ENCODE measurements around the gene SCARF2. TPM values are rescaled to one million over a fixed set of nuclear protein-coding genes. Genes with fewer than 3 reads are reported as not detected.
"Not testable (repeated sequence)": the region's sequence is repeated elsewhere in the genome, so short reads cannot be mapped to it uniquely, and the experiment has no call there.

Gene SCARF2
- total RNA-seq, 6 experiments from 2014 or later: 65.1 to 92.3 (median 68.9) TPM

GRCh38 chr22:20456722-20457076, 19.1 kb upstream of the SCARF2 start:
- H3K9me3 Mint-ChIP-seq: no peaks in the 10 kb centered on the region
- DNase-seq: no peak
- peaks cover 7% of the 10 kb centered on the region for H3K36me3 Mint-ChIP-seq (ENCODE audit: low read depth)
- peak overlapping the region; percentile 56 for H3K27ac Mint-ChIP-seq
- TF ChIP-seq CTCF (IDR thresholded peaks at IDR 0.05): no peak
- H3K27me3 Mint-ChIP-seq (ENCODE audit: insufficient read depth): peaks cover 1% of the 10 kb centered on the region
- H3K4me1 Mint-ChIP-seq (ENCODE audit: low read depth): peaks cover 15% of the 10 kb centered on the region
- H3K4me3 Mint-ChIP-seq: no peak overlapping the region

GRCh38 chr22:20456064-20456721, 18.6 kb upstream of the SCARF2 start:
- Mint-ChIP-seq H3K27me3 (ENCODE audit: insufficient read depth) (peaks cover 1% of the 10 kb centered on the region), H3K4me1 (ENCODE audit: low read depth) (peaks cover 15% of the 10 kb centered on the region), H3K4me3 (no peak overlapping the region), H3K36me3 (ENCODE audit: low read depth) (peaks cover 11% of the 10 kb centered on the region), H3K27ac (peak overlapping the region; percentile 56), H3K9me3 (no peaks in the 10 kb centered on the region)
- DNase-seq: peak; percentile 70
- TF ChIP-seq CTCF (IDR thresholded peaks at IDR 0.05): peak; percentile 90

GRCh38 chr22:20455709-20456063, 18.1 kb upstream of the SCARF2 start:
- Mint-ChIP-seq H3K27ac (no peak overlapping the region), H3K9me3 (no peaks in the 10 kb centered on the region), H3K4me1 (ENCODE audit: low read depth) (peaks cover 15% of the 10 kb centered on the region), H3K4me3 (no peak overlapping the region), H3K27me3 (ENCODE audit: insufficient read depth) (peaks cover 1% of the 10 kb centered on the region), H3K36me3 (ENCODE audit: low read depth) (peaks cover 17% of the 10 kb centered on the region)
- no peak for DNase-seq
- no peak for TF ChIP-seq CTCF (IDR thresholded peaks at IDR 0.05)

GRCh38 chr22:20453222-20453621, 15.6 kb upstream of the SCARF2 start:
- H3K4me3 Mint-ChIP-seq: no peak overlapping the region
- H3K27ac Mint-ChIP-seq: no peak overlapping the region
- no peaks in the 10 kb centered on the region for H3K9me3 Mint-ChIP-seq
- H3K36me3 Mint-ChIP-seq (ENCODE audit: low read depth): peaks cover 31% of the 10 kb centered on the region
- DNase-seq: no peak
- peaks cover 19% of the 10 kb centered on the region for H3K4me1 Mint-ChIP-seq (ENCODE audit: low read depth)
- peaks cover 1% of the 10 kb centered on the region; the same call in 1 of the 2 replicates for H3K27me3 Mint-ChIP-seq (ENCODE audit: insufficient read depth)
- no peak for TF ChIP-seq CTCF (IDR thresholded peaks at IDR 0.05)

- Mint-ChIP-seq H3K36me3 (ENCODE audit: low read depth) (peaks cover 31% of the 10 kb centered on the region), H3K9me3 (no peaks in the 10 kb centered on the region), H3K27ac (no peak overlapping the region), H3K27me3 (ENCODE audit: insufficient read depth) (peaks cover 1% of the 10 kb centered on the region; the same call in 1 of the 2 replicates), H3K4me3 (no peak overlapping the region), H3K4me1 (ENCODE audit: low read depth) (peaks cover 19% of the 10 kb centered on the region)
- no peak for TF ChIP-seq CTCF (IDR thresholded peaks at IDR 0.05)
- no peak for DNase-seq
These were observed 14.3 kb upstream of the SCARF2 start for GRCh38 chr22:20451920-20452319.

GRCh38 chr22:20451129-20451778, 13.6 kb upstream of the SCARF2 start:
- H3K4me3 Mint-ChIP-seq; H3K27ac Mint-ChIP-seq; H3K27me3 Mint-ChIP-seq (ENCODE audit: insufficient read depth); H3K9me3 Mint-ChIP-seq; DNase-seq: not testable (repeated sequence)
- Mint-ChIP-seq H3K36me3 (ENCODE audit: low read depth) (peaks cover 31% of the 10 kb centered on the region), H3K4me1 (ENCODE audit: low read depth) (peaks cover 17% of the 10 kb centered on the region)
